NCI-H345 treated with DMSO at 0.1 percent for 48 hours (cell line): ENCODE measurements around the gene AKR1E2.
"Not testable (repeated sequence)": the region's sequence is repeated elsewhere in the genome, so short reads cannot be mapped to it uniquely, and the experiment has no call there.

Source experiments
- DNase-seq: peaks from one replicate; lab custom pipeline; 2025; ENCODE audit not compliant: unreplicated experiment; lab: John Stamatoyannopoulos, UW

AKR1E2 gene

GRCh38 chr10:4813023-4813422 lies 13.0 kb upstream of the AKR1E2 start:
- DNase-seq: no peak

GRCh38 chr10:4813496-4813895 lies 12.5 kb upstream of the AKR1E2 start:
- no peak for DNase-seq

- not testable (repeated sequence) for DNase-seq
Measured at GRCh38 chr10:4815646-4816180, 10.3 kb upstream of the AKR1E2 start.

- no peak for DNase-seq
Measured at GRCh38 chr10:4816966-4817365, 9.0 kb upstream of the AKR1E2 start.

- DNase-seq: no peak
Measured at GRCh38 chr10:4819067-4819466, 6.9 kb upstream of the AKR1E2 start.

GRCh38 chr10:4819707-4820106 lies 6.3 kb upstream of the AKR1E2 start:
- DNase-seq: no peak

GRCh38 chr10:4820804-4821401 lies 5.1 kb upstream of the AKR1E2 start:
- DNase-seq: no peak

- DNase-seq: no peak
Measured at GRCh38 chr10:4822208-4822607, 3.8 kb upstream of the AKR1E2 start.

GRCh38 chr10:4824791-4825310 lies 1.2 kb upstream of the AKR1E2 start:
- no peak for DNase-seq

GRCh38 chr10:4825456-4825867 lies 545 bp upstream of the AKR1E2 start:
- DNase-seq: no peak

- no peak for DNase-seq
Measured at GRCh38 chr10:4826792-4827324, 851 bp downstream of the AKR1E2 start.

GRCh38 chr10:4828005-4828404 lies 2.0 kb downstream of the AKR1E2 start:
- no peak for DNase-seq

GRCh38 chr10:4830551-4830950 lies 4.5 kb downstream of the AKR1E2 start:
- DNase-seq: no peak

GRCh38 chr10:4831091-4831490 lies 5.1 kb downstream of the AKR1E2 start:
- no peak for DNase-seq

GRCh38 chr10:4833286-4833685 lies 7.3 kb downstream of the AKR1E2 start:
- no peak for DNase-seq

GRCh38 chr10:4834898-4835405 lies 8.9 kb downstream of the AKR1E2 start:
- DNase-seq: no peak

- no peak for DNase-seq
Measured at GRCh38 chr10:4835494-4835918, 9.5 kb downstream of the AKR1E2 start.

- no peak for DNase-seq
Measured at GRCh38 chr10:4836416-4836969, 10.5 kb downstream of the AKR1E2 start.

- DNase-seq: no peak
Measured at GRCh38 chr10:4837551-4837950, 11.5 kb downstream of the AKR1E2 start.

GRCh38 chr10:4838743-4839142 lies 12.7 kb downstream of the AKR1E2 start:
- DNase-seq: no peak

GRCh38 chr10:4839353-4839752 lies 13.3 kb downstream of the AKR1E2 start:
- DNase-seq: no peak

GRCh38 chr10:4840151-4840550 lies 14.1 kb downstream of the AKR1E2 start:
- no peak for DNase-seq
